Mesendoderm (in vitro differentiated cells): ENCODE measurements around the gene MAD1L1.

Source experiments
- DNase-seq: peaks from one replicate; pipeline ENCODE4 v3.0.0; 2013
- H2AK5ac ChIP-seq: 2 replicates; pipeline ENCODE4 v1.6.1; 2013; ENCODE audit warnings: low read length, inconsistent platforms
- H2BK120ac ChIP-seq: 2 replicates; pipeline ENCODE4 v1.6.1; 2013; ENCODE audit warnings: low read depth, mild to moderate bottlenecking, low read length, moderate library complexity, mixed read lengths
- H2BK15ac ChIP-seq: replicated peaks from 2 replicates; pipeline ENCODE4 v1.6.1; 2013; ENCODE audit warnings: low read depth, mild to moderate bottlenecking, moderate library complexity
- H2BK5ac ChIP-seq: 2 replicates; pipeline ENCODE4 v1.6.1; 2013; ENCODE audit warnings: low read length, inconsistent platforms
- H3K18ac ChIP-seq: 2 replicates; pipeline ENCODE4 v1.6.1; 2013; ENCODE audit warnings: mild to moderate bottlenecking, low read length, mixed read lengths
- H3K23ac ChIP-seq: one replicate; pipeline ENCODE4 v1.6.1; 2013; ENCODE audit warnings: low read length
- H3K27ac ChIP-seq: 2 replicates; pipeline ENCODE4 v1.5.1; 2013; ENCODE audit warnings: low read depth, mild to moderate bottlenecking, inconsistent platforms, low read length, moderate library complexity
- H3K27me3 ChIP-seq: 2 replicates; pipeline ENCODE4 v1.6.1; 2013; ENCODE audit warnings: low read length, control low read depth, mild to moderate bottlenecking, inconsistent platforms; ENCODE audit not compliant: insufficient read depth, poor library complexity
- H3K36me3 ChIP-seq: 2 replicates; pipeline ENCODE4 v1.6.1; 2013; ENCODE audit warnings: low read length, inconsistent platforms; ENCODE audit not compliant: control insufficient read depth, insufficient read depth
- H3K4ac ChIP-seq: one replicate; pipeline ENCODE4 v1.6.1; 2013; ENCODE audit warnings: low read depth, mild to moderate bottlenecking, low read length, moderate library complexity
- H3K4me1 ChIP-seq: 2 replicates; pipeline ENCODE4 v1.6.1; 2013; ENCODE audit warnings: low read depth, low read length, inconsistent platforms; ENCODE audit not compliant: control insufficient read depth
- H3K4me2 ChIP-seq: 2 replicates; pipeline ENCODE4 v1.6.1; 2013; ENCODE audit warnings: low read length
- H3K4me3 ChIP-seq: 2 replicates; pipeline ENCODE4 v1.5.1; 2013; ENCODE audit warnings: mild to moderate bottlenecking, low read length
- H3K56ac ChIP-seq: one replicate; pipeline ENCODE4 v1.6.1; 2013; ENCODE audit warnings: low read length
- H3K79me1 ChIP-seq: 2 replicates; pipeline ENCODE4 v1.6.1; 2013; ENCODE audit warnings: low read length, inconsistent platforms
- H3K79me2 ChIP-seq: 2 replicates; pipeline ENCODE4 v1.6.1; 2013; ENCODE audit warnings: mild to moderate bottlenecking, low read length; ENCODE audit not compliant: control insufficient read depth, insufficient read depth
- H3K9ac ChIP-seq: 2 replicates; pipeline ENCODE4 v1.6.1; 2013; ENCODE audit warnings: low read length, inconsistent platforms
- H4K5ac ChIP-seq: one replicate; pipeline ENCODE4 v1.6.1; 2013; ENCODE audit warnings: low read length
- H4K8ac ChIP-seq: one replicate; pipeline ENCODE4 v1.6.1; 2013; ENCODE audit warnings: low read depth, mild to moderate bottlenecking, control low read depth, low read length, moderate library complexity
- WGBS: extraction: QIAGEN DNeasy Blood & Tissue Kit; methylation state at CpG from one replicate; pipeline ENCODE4 v1.1.7; 2013; ENCODE audit warnings: low lambda C conversion rate, missing lambda C conversion rate; ENCODE audit not compliant: insufficient coverage; ENCODE audit errors: extremely low coverage; 5-methylcytosine and 5-hydroxymethylcytosine counted together

The MAD1L1 gene

GRCh38 chr7:1988533-1988930 is 244.2 kb downstream of the MAD1L1 start:
- Histone ChIP-seq H3K9ac (no peak overlapping the region), H3K27me3 (no peaks in the 10 kb centered on the region), H3K79me2 (no peaks in the 10 kb centered on the region), H3K79me1 (no peaks in the 10 kb centered on the region), H2BK5ac (no peak overlapping the region), H3K36me3 (no peaks in the 10 kb centered on the region), H3K4ac (no peak overlapping the region), H2AK5ac (no peak overlapping the region), H2BK120ac (no peak overlapping the region), H2BK15ac (no peak overlapping the region), H3K4me2 (no peak overlapping the region), H3K56ac (no peak overlapping the region), H3K18ac (no peak overlapping the region), H4K5ac (no peak overlapping the region), H3K4me3 (no peak overlapping the region), H3K4me1 (no peaks in the 10 kb centered on the region), H3K27ac (no peak overlapping the region), H3K23ac (no peak overlapping the region), H4K8ac (no peak overlapping the region)
- WGBS = no CpG with 5 or more reads among the region's 17 CpGs
- no peak for DNase-seq

DNA sequence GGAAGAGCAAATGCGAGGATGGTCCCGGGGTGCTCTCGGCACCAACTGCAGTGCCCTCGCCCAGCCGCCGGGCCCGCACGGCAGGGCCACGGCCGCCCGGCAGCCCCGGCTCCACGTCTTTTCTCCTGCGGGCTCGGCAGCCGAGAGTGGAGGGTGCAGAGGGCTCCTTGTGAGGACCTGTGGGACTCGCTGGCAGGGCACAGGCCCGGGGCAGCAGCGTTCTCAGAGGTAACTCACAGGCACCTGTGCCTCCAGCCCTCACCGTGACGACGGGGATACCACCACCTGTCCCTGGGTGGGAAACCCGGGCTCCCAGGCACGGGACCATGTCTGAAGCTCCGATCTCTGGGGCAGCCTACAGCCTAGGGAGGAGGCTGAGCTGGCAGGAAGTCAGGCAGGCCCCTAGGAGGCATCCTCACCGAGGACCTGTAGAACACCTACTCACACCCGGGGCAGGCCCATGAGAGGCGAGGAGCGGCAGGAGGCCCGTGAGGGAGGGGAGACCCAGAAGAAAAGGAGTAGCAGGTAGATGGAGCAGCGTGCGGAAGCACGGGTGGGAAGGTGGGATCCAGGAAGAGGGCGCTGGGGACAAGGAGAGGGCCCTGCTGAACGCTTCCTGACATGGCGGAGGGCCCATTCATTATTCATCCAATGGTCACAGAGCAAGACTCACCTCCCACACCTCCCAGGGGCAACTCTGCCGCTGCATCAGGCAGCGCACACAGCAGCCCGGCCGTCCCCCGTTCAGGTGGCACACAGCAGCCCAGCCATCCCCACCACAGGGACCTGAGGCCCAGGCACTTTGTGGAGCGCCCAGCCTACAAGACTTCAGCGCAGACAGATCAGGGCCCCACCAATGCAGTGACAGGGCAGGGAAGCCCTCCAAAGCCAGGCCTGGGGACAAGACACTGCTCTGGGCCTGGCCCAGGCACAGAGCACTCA is 244.9 kb downstream of the MAD1L1 start:
- Histone ChIP-seq H3K4me1 (no peaks in the 10 kb centered on the region), H3K4me3 (no peak overlapping the region), H3K56ac (no peak overlapping the region), H3K23ac (peak overlapping the region; percentile 15), H2BK120ac (no peak overlapping the region), H3K9ac (no peak overlapping the region), H4K8ac (no peak overlapping the region), H3K27ac (no peak overlapping the region), H3K36me3 (no peaks in the 10 kb centered on the region), H3K79me2 (no peaks in the 10 kb centered on the region), H4K5ac (no peak overlapping the region), H2AK5ac (no peak overlapping the region), H2BK15ac (no peak overlapping the region), H3K4me2 (no peak overlapping the region), H3K79me1 (no peaks in the 10 kb centered on the region), H3K18ac (no peak overlapping the region), H2BK5ac (no peak overlapping the region), H3K27me3 (no peaks in the 10 kb centered on the region), H3K4ac (no peak overlapping the region)
- WGBS = no CpG with 5 or more reads among the region's 43 CpGs
- DNase-seq = no peak

DNA sequence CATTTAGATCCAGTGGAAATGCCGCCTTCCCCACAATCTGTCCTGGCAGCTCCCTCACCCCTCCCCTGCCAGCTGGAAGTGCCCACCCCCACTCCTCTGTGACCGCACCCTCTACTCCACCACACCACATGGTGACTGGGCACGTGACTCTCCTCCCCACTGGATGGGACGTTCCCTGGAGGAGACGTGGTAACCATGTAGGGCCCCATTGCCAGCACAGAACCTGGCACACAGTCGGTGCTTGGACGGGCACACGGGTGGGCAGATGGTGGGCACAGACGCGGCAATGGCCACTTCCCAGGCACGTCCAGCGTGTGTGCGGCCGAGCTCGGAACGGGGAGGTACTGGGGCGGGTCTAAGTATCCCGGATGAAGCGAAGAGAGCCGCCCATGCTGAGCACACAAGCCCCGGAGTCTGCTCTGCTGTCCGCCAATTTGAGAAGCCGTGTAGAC is 245.6 kb downstream of the MAD1L1 start:
- no peak overlapping the region for H2BK5ac ChIP-seq
- WGBS = no CpG with 5 or more reads among the region's 23 CpGs
- H4K5ac ChIP-seq = no peak overlapping the region
- no peak overlapping the region for H3K23ac ChIP-seq
- no peak overlapping the region for H3K27ac ChIP-seq
- no peak overlapping the region for H3K4me2 ChIP-seq
- no peak for DNase-seq
- H3K4me1 ChIP-seq = no peaks in the 10 kb centered on the region
- H3K79me1 ChIP-seq = no peaks in the 10 kb centered on the region
- no peaks in the 10 kb centered on the region for H3K27me3 ChIP-seq
- no peak overlapping the region for H3K9ac ChIP-seq
- H2BK120ac ChIP-seq = no peak overlapping the region
- H2BK15ac ChIP-seq = no peak overlapping the region
- no peak overlapping the region for H4K8ac ChIP-seq
- no peak overlapping the region for H3K4me3 ChIP-seq
- no peak overlapping the region for H2AK5ac ChIP-seq
- H3K36me3 ChIP-seq = no peaks in the 10 kb centered on the region
- H3K79me2 ChIP-seq = no peaks in the 10 kb centered on the region
- H3K56ac ChIP-seq = no peak overlapping the region
- no peak overlapping the region for H3K18ac ChIP-seq
- H3K4ac ChIP-seq = no peak overlapping the region

GRCh38 chr7:1986366-1987083 is 246.2 kb downstream of the MAD1L1 start:
- Histone ChIP-seq H3K4ac (no peak overlapping the region), H3K27ac (no peak overlapping the region), H2BK15ac (no peak overlapping the region), H3K9ac (no peak overlapping the region), H2BK120ac (no peak overlapping the region), H3K23ac (no peak overlapping the region), H3K4me2 (no peak overlapping the region), H2BK5ac (no peak overlapping the region), H2AK5ac (no peak overlapping the region), H3K18ac (no peak overlapping the region), H3K79me1 (no peaks in the 10 kb centered on the region), H3K4me1 (no peaks in the 10 kb centered on the region), H3K27me3 (no peaks in the 10 kb centered on the region), H4K5ac (no peak overlapping the region), H3K36me3 (no peaks in the 10 kb centered on the region), H3K79me2 (no peaks in the 10 kb centered on the region), H3K4me3 (no peak overlapping the region), H3K56ac (no peak overlapping the region), H4K8ac (no peak overlapping the region)
- WGBS = no CpG with 5 or more reads among the region's 31 CpGs
- no peak for DNase-seq

DNA sequence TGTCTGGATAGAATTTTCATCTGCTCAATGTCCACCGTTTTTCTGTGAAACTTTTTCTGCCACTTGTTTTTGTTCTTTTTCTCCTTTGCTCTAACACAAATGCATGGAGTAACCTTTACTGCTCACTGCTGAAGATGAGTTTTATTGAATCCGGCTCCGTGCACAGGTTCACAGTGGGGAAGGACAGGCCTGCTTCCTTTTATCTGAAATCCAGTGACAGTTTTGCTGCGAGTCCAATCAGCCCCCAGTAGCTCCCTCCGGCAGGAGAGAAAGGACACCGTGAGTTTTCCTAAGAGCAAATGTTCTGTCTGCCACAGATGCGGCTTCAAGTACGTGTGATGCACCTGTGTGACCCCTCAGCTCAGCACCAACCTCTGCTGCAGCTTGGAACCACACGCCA is 246.8 kb downstream of the MAD1L1 start:
- Histone ChIP-seq H3K27me3 (no peaks in the 10 kb centered on the region), H3K4me2 (no peak overlapping the region), H4K8ac (no peak overlapping the region), H2AK5ac (no peak overlapping the region), H2BK5ac (no peak overlapping the region), H3K4me1 (no peaks in the 10 kb centered on the region), H3K23ac (no peak overlapping the region), H3K79me2 (no peaks in the 10 kb centered on the region), H3K18ac (no peak overlapping the region), H3K9ac (no peak overlapping the region), H4K5ac (no peak overlapping the region), H2BK15ac (no peak overlapping the region), H2BK120ac (no peak overlapping the region), H3K27ac (no peak overlapping the region), H3K36me3 (no peaks in the 10 kb centered on the region), H3K56ac (no peak overlapping the region), H3K4me3 (no peak overlapping the region), H3K4ac (no peak overlapping the region), H3K79me1 (no peaks in the 10 kb centered on the region)
- no peak for DNase-seq
- WGBS = no CpG with 5 or more reads among the region's 9 CpGs
